Lower leg skin (tissue), 4 donors: Measurements from ENCODE around the gene AUTS2. TPM values are rescaled to one million over a fixed set of nuclear protein-coding genes. Genes with fewer than 3 reads are reported as not detected.

Source experiments
- DNase-seq, 2 donors: peaks; one replicate each; pipeline ENCODE4 v3.0.0-alpha.2; 2019; ENCODE audit warnings: low spot score in 2 of 2
- H3K4me3 ChIP-seq: fragments of 200-600 bp; sonication (generic); 2 replicates; pipeline ENCODE4 v1.5.1; 2017; ENCODE audit warnings: mild to moderate bottlenecking, low read depth; ENCODE audit not compliant: poor library complexity, severe bottlenecking
- CTCF ChIP-seq, 3 donors: fragments of 450-650 bp; IDR thresholded peaks; one replicate each; pipeline ENCODE4 v1.5.1; 2016; ENCODE audit warnings: antibody characterized with exemption in 3 of 3, mild to moderate bottlenecking in 3 of 3, moderate library complexity in 2 of 3
- POLR2A ChIP-seq, 2 donors: fragments of 450-650 bp; IDR thresholded peaks; one replicate each; pipeline ENCODE4 v1.6.1; 2016 to 2017; ENCODE audit warnings: antibody characterized with exemption in 2 of 2, mild to moderate bottlenecking in 1 of 2, moderate library complexity in 1 of 2
- WGBS, 2 donors: methylation state at CpG; one replicate each; pipeline ENCODE4 v1.1.5; 2018; 5-methylcytosine and 5-hydroxymethylcytosine counted together
- intact Hi-C: fragments of 100-400 bp; cut with DNase I; formaldehyde crosslinking; loops from one replicate; pipeline ENCODE4 v1.15.0; 2023; ENCODE audit warnings: low total_unique reads
- total RNA-seq, 4 donors: library from RNA; depleted of rRNA; stranded (reverse); fragments of >200 nt; gene quantifications; one replicate each; pipeline ENCODE4 v1.1.0, GENCODE V29; 2016

The AUTS2 gene
- total RNA-seq, 4 donors from 2014 or later = 30.8 to 41.9 (median 40.5) TPM

- 94 to 96% methylated on average over 1 of the region's 1 CpG for WGBS, 2 donors
- intact Hi-C loops = no loop called here
- DNase-seq = no peak
- H3K4me3 ChIP-seq = no peak overlapping the region
- TF ChIP-seq POLR2A (IDR thresholded peaks at IDR 0.05) = no peak
- TF ChIP-seq CTCF (IDR thresholded peaks at IDR 0.05) = no peak
Measured at GRCh38 chr7:69702357-69702756, 104.1 kb downstream of the AUTS2 start.

- H3K4me3 ChIP-seq = no peak overlapping the region
- TF ChIP-seq CTCF (IDR thresholded peaks at IDR 0.05) = no peak
- no peak for TF ChIP-seq POLR2A (IDR thresholded peaks at IDR 0.05)
- intact Hi-C loops = no loop called here
- no peak for DNase-seq
- WGBS, 2 donors = 36 to 60% methylated on average over 2 of the region's 2 CpGs
Measured at GRCh38 chr7:69703099-69703498, 104.8 kb downstream of the AUTS2 start.

- no peak for DNase-seq
- WGBS, 2 donors = 83 to 88% methylated on average over 2 of the region's 2 CpGs
- no peak for TF ChIP-seq POLR2A (IDR thresholded peaks at IDR 0.05)
- TF ChIP-seq CTCF (IDR thresholded peaks at IDR 0.05) = no peak
- intact Hi-C loops = no loop called here
- H3K4me3 ChIP-seq = no peak overlapping the region
Measured at GRCh38 chr7:69706070-69706469, 107.8 kb downstream of the AUTS2 start.

- TF ChIP-seq POLR2A (IDR thresholded peaks at IDR 0.05) (no peak), CTCF (IDR thresholded peaks at IDR 0.05) (no peak)
- intact Hi-C loops = no loop called here
- DNase-seq = no peak
- WGBS, 2 donors = 69 to 73% methylated on average over 2 of the region's 2 CpGs
- no peak overlapping the region for H3K4me3 ChIP-seq
Measured at GRCh38 chr7:69708857-69709256, 110.6 kb downstream of the AUTS2 start.

- no peak for DNase-seq
- intact Hi-C loops = no loop called here
- 92 to 94% methylated on average over 5 of the region's 5 CpGs for WGBS, 2 donors
- TF ChIP-seq POLR2A (IDR thresholded peaks at IDR 0.05) (no peak), CTCF (IDR thresholded peaks at IDR 0.05) (no peak)
- H3K4me3 ChIP-seq = no peak overlapping the region
Measured at GRCh38 chr7:69710768-69711438, 112.6 kb downstream of the AUTS2 start.
